ENCODE data around the gene LRRC58. TPM values are rescaled to one million over a fixed set of nuclear protein-coding genes. Genes with fewer than 3 reads are reported as not detected.

Gene LRRC58
- total and polyA plus RNA-seq, 2 of the 13 experiments (the other 11 are each of a cell fraction or from before 2014, with no cell fraction given): 9.7 to 17.3 TPM

DNA sequence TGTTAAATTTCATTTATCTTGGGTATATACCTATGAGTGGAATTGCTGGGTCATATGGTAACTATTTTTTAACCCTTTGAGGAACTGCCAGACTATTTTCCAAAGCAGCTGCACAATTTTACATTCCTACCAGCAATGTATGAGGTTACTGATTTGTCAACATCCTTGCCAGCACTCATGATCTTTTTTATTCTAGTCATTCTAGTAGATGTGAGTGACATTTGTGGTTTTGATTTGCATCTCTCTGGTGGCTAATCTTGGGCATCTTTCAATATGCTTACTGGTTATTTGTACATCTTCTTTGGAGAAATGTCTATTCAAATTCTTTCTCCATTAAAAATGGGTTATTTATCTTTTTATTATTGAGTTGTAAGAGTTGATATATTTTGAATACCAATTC is 21.3 kb upstream of the LRRC58 start:
- intact Hi-C loops (cut with micrococcal nuclease; ENCODE audit: unreplicated experiment): no loop called here
- no peaks in the 10 kb centered on the region for H3K27me3 ChIP-seq (ENCODE audit: control insufficient read depth in 1 of 2, insufficient read depth in 2 of 2, low read length in 2 of 2)

More for the DNA sequence above, 21.3 kb upstream of the LRRC58 start:
- BruUV-seq (replicated peaks): no TSS peak
- Histone ChIP-seq H3K4me2 (ENCODE audit: low read depth, low read length) (no peak overlapping the region), H3K27ac (ENCODE audit: extremely low read length, insufficient read depth, low read length) (no peak overlapping the region), H3K4me1 (ENCODE audit: insufficient read depth, low read length) (peaks cover 8% of the 10 kb centered on the region), H3K4me3 (replicated peaks in 1 of 3; ENCODE audit: insufficient read depth in 1 of 3, low read depth in 2 of 3, low read length in 3 of 3) (no peak overlapping the region), H2AFZ (ENCODE audit: low read length) (no peak overlapping the region), H3K9ac (ENCODE audit: insufficient read depth, low read depth, low read length) (no peak overlapping the region), H3K36me3 (replicated peaks in 1 of 2; ENCODE audit: control insufficient read depth in 1 of 2, insufficient read depth in 2 of 2, low read length in 2 of 2) (no peaks in the 10 kb centered on the region), H3K79me2 (ENCODE audit: insufficient read depth, low read length) (no peaks in the 10 kb centered on the region), H3K9me3 (ENCODE audit: low read length) (no peaks in the 10 kb centered on the region), H4K20me1 (ENCODE audit: insufficient read depth, low read length) (no peaks in the 10 kb centered on the region)
- TF ChIP-seq RFXAP (CRISPR knock-in tag; IDR thresholded peaks at IDR 0.05; ENCODE audit: borderline replicate concordance) (no peak), PCBP1 (IDR thresholded peaks at IDR 0.05; ENCODE audit: borderline replicate concordance, low read depth, low read length) (no peak), IRF2 (CRISPR knock-in tag; IDR thresholded peaks at IDR 0.05) (no peak), ZNF383 (CRISPR knock-in tag; IDR thresholded peaks at IDR 0.05; ENCODE audit: borderline replicate concordance) (no peak), ZNF562 (CRISPR knock-in tag; IDR thresholded peaks at IDR 0.05; ENCODE audit: borderline replicate concordance) (no peak), JUND (CRISPR knock-in tag; IDR thresholded peaks at IDR 0.05) (no peak), RFX3 (CRISPR knock-in tag; IDR thresholded peaks at IDR 0.05) (no peak), ZNF792 (CRISPR knock-in tag; IDR thresholded peaks at IDR 0.05) (no peak), HDAC6 (IDR thresholded peaks at IDR 0.05; ENCODE audit: low read depth, low read length) (no peak), ZNF644 (CRISPR knock-in tag; IDR thresholded peaks at IDR 0.05; ENCODE audit: low read depth) (no peak)
- TF ChIP-seq, protein P1, sequence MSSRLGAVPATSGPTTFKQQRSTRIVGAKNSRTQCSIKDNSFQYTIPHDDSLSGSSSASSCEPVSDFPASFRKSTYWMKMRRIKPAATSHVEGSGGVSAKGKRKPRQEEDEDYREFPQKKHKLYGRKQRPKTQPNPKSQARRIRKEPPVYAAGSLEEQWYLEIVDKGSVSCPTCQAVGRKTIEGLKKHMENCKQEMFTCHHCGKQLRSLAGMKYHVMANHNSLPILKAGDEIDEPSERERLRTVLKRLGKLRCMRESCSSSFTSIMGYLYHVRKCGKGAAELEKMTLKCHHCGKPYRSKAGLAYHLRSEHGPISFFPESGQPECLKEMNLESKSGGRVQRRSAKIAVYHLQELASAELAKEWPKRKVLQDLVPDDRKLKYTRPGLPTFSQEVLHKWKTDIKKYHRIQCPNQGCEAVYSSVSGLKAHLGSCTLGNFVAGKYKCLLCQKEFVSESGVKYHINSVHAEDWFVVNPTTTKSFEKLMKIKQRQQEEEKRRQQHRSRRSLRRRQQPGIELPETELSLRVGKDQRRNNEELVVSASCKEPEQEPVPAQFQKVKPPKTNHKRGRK (CRISPR knock-in tag; IDR thresholded peaks at IDR 0.05): no peak
- TF ChIP-seq, protein P2, sequence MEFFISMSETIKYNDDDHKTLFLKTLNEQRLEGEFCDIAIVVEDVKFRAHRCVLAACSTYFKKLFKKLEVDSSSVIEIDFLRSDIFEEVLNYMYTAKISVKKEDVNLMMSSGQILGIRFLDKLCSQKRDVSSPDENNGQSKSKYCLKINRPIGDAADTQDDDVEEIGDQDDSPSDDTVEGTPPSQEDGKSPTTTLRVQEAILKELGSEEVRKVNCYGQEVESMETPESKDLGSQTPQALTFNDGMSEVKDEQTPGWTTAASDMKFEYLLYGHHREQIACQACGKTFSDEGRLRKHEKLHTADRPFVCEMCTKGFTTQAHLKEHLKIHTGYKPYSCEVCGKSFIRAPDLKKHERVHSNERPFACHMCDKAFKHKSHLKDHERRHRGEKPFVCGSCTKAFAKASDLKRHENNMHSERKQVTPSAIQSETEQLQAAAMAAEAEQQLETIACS (CRISPR knock-in tag; IDR thresholded peaks at IDR 0.05): no peak
- TF ChIP-seq, protein P3, sequence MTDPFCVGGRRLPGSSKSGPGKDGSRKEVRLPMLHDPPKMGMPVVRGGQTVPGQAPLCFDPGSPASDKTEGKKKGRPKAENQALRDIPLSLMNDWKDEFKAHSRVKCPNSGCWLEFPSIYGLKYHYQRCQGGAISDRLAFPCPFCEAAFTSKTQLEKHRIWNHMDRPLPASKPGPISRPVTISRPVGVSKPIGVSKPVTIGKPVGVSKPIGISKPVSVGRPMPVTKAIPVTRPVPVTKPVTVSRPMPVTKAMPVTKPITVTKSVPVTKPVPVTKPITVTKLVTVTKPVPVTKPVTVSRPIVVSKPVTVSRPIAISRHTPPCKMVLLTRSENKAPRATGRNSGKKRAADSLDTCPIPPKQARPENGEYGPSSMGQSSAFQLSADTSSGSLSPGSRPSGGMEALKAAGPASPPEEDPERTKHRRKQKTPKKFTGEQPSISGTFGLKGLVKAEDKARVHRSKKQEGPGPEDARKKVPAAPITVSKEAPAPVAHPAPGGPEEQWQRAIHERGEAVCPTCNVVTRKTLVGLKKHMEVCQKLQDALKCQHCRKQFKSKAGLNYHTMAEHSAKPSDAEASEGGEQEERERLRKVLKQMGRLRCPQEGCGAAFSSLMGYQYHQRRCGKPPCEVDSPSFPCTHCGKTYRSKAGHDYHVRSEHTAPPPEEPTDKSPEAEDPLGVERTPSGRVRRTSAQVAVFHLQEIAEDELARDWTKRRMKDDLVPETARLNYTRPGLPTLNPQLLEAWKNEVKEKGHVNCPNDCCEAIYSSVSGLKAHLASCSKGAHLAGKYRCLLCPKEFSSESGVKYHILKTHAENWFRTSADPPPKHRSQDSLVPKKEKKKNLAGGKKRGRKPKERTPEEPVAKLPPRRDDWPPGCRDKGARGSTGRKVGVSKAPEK (CRISPR knock-in tag; IDR thresholded peaks at IDR 0.05; ENCODE audit: borderline replicate concordance): no peak
- TF ChIP-seq, protein P4, sequence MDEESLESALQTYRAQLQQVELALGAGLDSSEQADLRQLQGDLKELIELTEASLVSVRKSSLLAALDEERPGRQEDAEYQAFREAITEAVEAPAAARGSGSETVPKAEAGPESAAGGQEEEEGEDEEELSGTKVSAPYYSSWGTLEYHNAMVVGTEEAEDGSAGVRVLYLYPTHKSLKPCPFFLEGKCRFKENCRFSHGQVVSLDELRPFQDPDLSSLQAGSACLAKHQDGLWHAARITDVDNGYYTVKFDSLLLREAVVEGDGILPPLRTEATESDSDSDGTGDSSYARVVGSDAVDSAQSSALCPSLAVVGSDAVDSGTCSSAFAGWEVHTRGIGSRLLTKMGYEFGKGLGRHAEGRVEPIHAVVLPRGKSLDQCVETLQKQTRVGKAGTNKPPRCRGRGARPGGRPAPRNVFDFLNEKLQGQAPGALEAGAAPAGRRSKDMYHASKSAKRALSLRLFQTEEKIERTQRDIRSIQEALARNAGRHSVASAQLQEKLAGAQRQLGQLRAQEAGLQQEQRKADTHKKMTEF (CRISPR knock-in tag; IDR thresholded peaks at IDR 0.05): no peak
- TF ChIP-seq, protein P5, sequence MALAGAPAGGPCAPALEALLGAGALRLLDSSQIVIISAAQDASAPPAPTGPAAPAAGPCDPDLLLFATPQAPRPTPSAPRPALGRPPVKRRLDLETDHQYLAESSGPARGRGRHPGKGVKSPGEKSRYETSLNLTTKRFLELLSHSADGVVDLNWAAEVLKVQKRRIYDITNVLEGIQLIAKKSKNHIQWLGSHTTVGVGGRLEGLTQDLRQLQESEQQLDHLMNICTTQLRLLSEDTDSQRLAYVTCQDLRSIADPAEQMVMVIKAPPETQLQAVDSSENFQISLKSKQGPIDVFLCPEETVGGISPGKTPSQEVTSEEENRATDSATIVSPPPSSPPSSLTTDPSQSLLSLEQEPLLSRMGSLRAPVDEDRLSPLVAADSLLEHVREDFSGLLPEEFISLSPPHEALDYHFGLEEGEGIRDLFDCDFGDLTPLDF (CRISPR knock-in tag; IDR thresholded peaks at IDR 0.05): no peak
- POLR2A ChIA-PET: no interaction called here
- FAIRE-seq: no peak
- in situ Hi-C loops (cut with HindIII; ENCODE audit: extremely low pct_ligation_motif_present, low pct_unique_long_range_greater_than_20kb): no loop called here
- ATAC-seq: no peak
- DNase-seq (ENCODE audit: low spot score): no peak
- CTCF ChIA-PET (ENCODE audit: low intra/inter-chr PET ratio, low total read pairs): no interaction called here

Measured in HepG2 (cell line).